Cardiac muscle cell (in vitro differentiated cells and primary cell): Measurements from ENCODE around the gene FBXO44. TPM values are rescaled to one million over a fixed set of nuclear protein-coding genes. Genes with fewer than 3 reads are reported as not detected.

ENCODE experiments used
- DNase-seq, 2 donors: peaks; one replicate each; pipeline versions ENCODE4 v3.0.0 to v3.0.0-alpha.2; 2010 to 2017; ENCODE audit warnings: low read depth in 1 of 2, low spot score in 1 of 2
- H3K27ac ChIP-seq: fragments of 200-600 bp; sonication (generic); 2 replicates; pipeline ENCODE4 v1.5.1; 2016
- H3K27me3 ChIP-seq: fragments of 200-600 bp; sonication (generic); 2 replicates; pipeline ENCODE4 v1.6.0; 2016; ENCODE audit warnings: control low read depth
- H3K36me3 ChIP-seq: fragments of 200-600 bp; sonication (generic); 2 replicates; pipeline ENCODE4 v1.5.1; 2016; ENCODE audit warnings: control low read depth
- H3K4me1 ChIP-seq: fragments of 200-600 bp; sonication (generic); 2 replicates; pipeline ENCODE4 v1.8.1; 2017; ENCODE audit warnings: low read depth, mild to moderate bottlenecking, mixed run types
- H3K4me3 ChIP-seq: fragments of 200-600 bp; sonication (generic); 2 replicates; pipeline ENCODE4 v1.5.1; 2016; ENCODE audit warnings: mild to moderate bottlenecking
- H3K9me3 ChIP-seq: fragments of 200-600 bp; sonication (generic); 2 replicates; pipeline ENCODE4 v1.5.1; 2017; ENCODE audit warnings: low read depth, mild to moderate bottlenecking, control low read depth
- CTCF ChIP-seq: IDR thresholded peaks from 2 replicates; pipeline ENCODE4 v1.5.1; 2012; ENCODE audit warnings: low read depth, mild to moderate bottlenecking, low read length
- polyA plus RNA-seq: library from polyadenylated mRNA; unstranded; fragments of >200 nt; fragmentation: Nextera tagmentation; extraction: Ambion mirVana; gene quantifications from 2 replicates; pipeline ENCODE4 v1.2.1, GENCODE V29; 2016
- total RNA-seq: library from RNA; depleted of rRNA; stranded (reverse); fragments of >200 nt; gene quantifications from 2 replicates; pipeline ENCODE4 v1.2.3, GENCODE V29; 2016

The FBXO44 gene
- total and polyA plus RNA-seq, 2 experiments from 2014 or later, result 43.6 to 58.8 TPM

DNA sequence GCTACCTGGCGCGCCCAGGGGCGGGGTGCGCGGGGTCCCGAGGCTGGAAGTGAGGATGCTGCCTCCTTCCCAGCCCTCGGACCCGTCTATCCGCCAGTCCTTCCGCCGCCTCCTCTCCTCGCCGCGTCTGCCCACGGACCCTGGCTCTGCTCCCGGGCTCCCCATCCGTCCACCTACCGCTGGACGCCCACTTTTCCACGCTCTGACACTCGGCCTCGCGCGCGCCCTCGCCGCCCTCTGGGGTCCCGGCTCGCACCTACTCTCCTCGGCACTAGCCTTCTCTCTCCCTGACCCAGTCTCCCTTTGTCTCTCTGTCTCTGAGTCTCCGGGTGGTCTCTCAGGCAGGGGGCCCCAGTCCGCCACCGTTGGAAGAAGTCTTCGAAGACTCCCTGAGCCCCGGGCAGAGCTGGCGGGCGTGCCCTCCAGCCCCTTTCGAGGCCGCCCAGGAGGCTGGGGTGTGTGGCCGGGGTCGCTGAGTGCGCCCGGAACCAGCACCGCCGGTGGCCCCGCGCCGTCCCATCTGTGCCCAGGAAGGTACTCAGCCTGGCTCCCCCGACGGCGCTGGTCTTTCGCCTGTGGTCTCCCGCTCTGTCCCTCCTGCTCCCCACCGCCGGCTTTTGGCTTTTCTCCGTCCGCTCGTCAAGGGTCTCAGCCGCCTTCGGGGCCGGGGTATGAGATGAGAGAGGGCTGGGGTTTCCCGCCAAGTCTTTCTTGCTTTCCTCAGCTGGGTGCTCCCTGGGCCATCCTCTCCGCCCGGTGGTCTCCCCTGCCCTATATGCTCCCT lies 37.4 kb downstream of the FBXO44 start:
- Histone ChIP-seq H3K4me1 (no peaks in the 10 kb centered on the region), H3K27me3 (peaks cover 55% of the 10 kb centered on the region), H3K4me3 (peak overlapping the region; percentile 58), H3K36me3 (no peaks in the 10 kb centered on the region), H3K9me3 (no peaks in the 10 kb centered on the region), H3K27ac (no peak overlapping the region)
- no peak for DNase-seq
- TF ChIP-seq CTCF, result no peak

- H3K4me3 ChIP-seq, result no peak overlapping the region
- TF ChIP-seq CTCF, result no peak
- DNase-seq, result peak in 1 of 2 donors; percentile 72
- H3K27me3 ChIP-seq, result peaks cover 55% of the 10 kb centered on the region
- no peak overlapping the region for H3K27ac ChIP-seq
- H3K9me3 ChIP-seq, result no peaks in the 10 kb centered on the region
- no peaks in the 10 kb centered on the region for H3K36me3 ChIP-seq
- H3K4me1 ChIP-seq, result no peaks in the 10 kb centered on the region
Measured at GRCh38 chr1:11693024-11693590, 38.4 kb downstream of the FBXO44 start.

DNA sequence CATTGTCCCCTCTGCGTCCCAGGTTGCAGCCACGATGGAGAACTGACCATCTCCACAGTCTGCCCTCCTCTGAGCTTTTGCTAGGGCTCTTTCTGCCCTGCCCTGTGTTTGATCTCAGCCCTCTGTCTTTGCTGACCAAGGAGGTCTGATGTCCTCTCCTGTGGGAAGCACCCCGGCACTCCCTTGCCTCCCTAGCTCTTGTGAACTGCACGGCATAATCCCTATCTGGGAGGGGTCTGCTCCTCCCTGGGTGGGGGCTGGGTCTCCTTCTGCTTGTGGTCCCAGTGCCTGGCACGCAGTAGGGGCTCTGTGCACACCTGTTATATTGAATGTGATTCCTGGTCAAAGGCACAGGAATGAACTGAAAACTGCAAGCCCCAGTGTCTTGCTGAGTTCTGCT lies 39.2 kb downstream of the FBXO44 start:
- no peak for DNase-seq
- H3K9me3 ChIP-seq, result no peaks in the 10 kb centered on the region
- no peak overlapping the region for H3K27ac ChIP-seq
- peaks cover 55% of the 10 kb centered on the region for H3K27me3 ChIP-seq
- no peaks in the 10 kb centered on the region for H3K36me3 ChIP-seq
- no peak overlapping the region for H3K4me3 ChIP-seq
- no peak for TF ChIP-seq CTCF
- H3K4me1 ChIP-seq, result no peaks in the 10 kb centered on the region

GRCh38 chr1:11695861-11696260 lies 41.2 kb downstream of the FBXO44 start:
- TF ChIP-seq CTCF, result no peak
- no peak overlapping the region for H3K4me3 ChIP-seq
- no peaks in the 10 kb centered on the region for H3K4me1 ChIP-seq
- no peaks in the 10 kb centered on the region for H3K9me3 ChIP-seq
- peaks cover 40% of the 10 kb centered on the region for H3K27me3 ChIP-seq
- no peak for DNase-seq
- no peaks in the 10 kb centered on the region for H3K36me3 ChIP-seq
- H3K27ac ChIP-seq, result no peak overlapping the region

DNA sequence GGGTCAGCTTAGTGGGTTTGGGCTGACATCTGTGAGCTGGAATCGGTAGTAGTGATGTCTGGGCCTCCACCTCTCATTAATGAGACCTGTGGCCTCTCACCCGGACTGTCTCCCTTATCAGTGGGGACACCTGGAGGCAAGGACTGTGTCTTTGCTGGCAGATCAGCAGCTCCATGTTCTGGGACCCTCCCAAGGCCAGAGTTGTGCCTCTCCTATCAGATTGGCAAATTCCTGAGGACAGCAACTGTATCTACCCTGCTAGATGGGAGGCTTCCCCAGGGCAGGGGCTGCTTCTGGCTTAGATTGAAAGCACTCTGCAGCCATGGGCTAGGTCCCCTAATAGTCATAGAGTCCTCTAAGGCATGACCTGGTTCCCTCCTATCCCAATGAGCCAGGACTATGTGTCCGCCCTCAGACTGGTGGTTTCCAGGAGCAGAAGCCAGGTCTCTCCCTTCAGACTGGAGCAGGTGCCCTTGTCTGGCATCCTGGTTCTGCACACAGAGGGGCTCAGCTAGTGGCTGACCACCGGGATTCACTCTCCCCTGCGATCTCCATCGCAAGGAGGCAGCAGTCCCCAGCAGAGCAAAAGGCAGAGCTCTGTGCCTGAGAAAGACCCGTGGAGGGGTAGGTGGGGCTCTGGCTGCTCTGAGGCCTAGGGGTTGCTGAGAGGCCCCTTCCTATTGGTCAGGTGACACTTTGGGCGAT lies 42.7 kb downstream of the FBXO44 start:
- H3K27me3 ChIP-seq, result peaks cover 25% of the 10 kb centered on the region

More for the DNA sequence above, 42.7 kb downstream of the FBXO44 start:
- TF ChIP-seq CTCF, result no peak
- Histone ChIP-seq H3K4me3 (no peak overlapping the region), H3K27ac (no peak overlapping the region), H3K9me3 (no peaks in the 10 kb centered on the region), H3K36me3 (no peaks in the 10 kb centered on the region), H3K4me1 (no peaks in the 10 kb centered on the region)
- DNase-seq, result no peak
